GM18505 (cell line): ENCODE results near the gene KIAA0040.

Experiments
- ATAC-seq: cut with Tn5 transposase; IDR thresholded peaks from one replicate; pipeline ENCODE4 v1.9.1; 2021; ENCODE audit not compliant: unreplicated experiment
- POLR2A ChIP-seq: IDR thresholded peaks from 4 replicates; pipeline ENCODE4 v1.6.1; 2011; ENCODE audit warnings: borderline replicate concordance; ENCODE audit not compliant: insufficient read depth, insufficient read length; ENCODE audit errors: extremely low read depth

The KIAA0040 gene

DNA sequence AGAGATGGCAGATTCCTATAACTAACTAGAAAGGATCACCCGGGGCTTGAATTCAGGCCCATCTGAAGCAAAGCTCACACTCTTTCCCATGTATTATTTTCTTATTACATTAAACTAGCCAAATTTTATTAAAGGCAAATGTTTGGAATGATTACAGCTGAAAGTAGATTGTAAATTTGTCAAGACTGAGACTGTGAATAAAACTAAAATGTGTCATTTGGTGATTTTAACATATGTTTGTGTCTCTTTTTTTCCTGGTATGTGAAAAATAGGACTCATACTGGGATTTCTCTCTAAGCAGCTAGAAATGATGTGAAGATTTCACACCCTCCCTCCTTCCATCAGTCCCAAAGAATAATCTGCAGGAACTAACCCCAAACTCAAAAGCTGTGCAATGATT lies 19.1 kb upstream of the KIAA0040 start:
- no peak for ATAC-seq
- no peak for TF ChIP-seq POLR2A

DNA sequence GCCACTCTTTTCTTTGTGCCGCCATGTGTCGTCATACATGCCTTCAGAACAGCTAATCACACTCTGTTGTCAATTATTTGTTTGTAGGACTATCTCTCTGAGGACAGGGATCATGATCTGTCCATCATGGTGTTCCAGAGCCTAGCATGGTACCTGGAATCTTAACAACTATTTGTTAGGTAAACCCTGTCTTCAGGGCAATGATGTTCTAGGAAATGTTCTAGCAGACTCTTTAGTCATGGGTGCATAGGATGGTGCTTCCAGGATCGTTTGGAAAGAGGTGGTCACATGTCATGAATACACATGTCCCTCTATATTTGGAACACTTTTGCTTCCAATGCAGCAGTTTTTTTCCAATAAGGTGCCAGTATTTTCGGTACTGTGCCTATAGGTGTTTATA lies 18.2 kb upstream of the KIAA0040 start:
- TF ChIP-seq POLR2A: no peak
- ATAC-seq: no peak

DNA sequence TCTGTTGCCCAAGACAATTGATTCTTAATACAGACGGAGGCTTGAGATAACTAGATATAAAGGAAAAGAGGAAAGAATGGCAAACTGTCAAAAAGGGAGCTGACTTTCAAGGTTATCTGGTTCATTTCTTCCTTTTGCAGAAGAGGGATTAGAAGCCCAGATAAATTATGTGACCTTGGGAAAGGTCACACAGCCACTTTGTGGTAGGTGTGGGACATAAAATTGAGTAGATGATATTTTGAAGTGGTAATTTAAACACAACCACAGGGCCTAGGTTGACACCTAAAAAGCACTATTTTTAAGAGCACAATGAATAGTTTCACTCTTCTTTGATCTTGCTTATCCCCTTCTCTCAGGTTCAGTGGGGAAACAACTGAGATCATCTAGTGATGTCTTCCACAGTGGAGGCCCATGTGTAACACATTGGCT lies 16.9 kb upstream of the KIAA0040 start:
- no peak for TF ChIP-seq POLR2A
- ATAC-seq: no peak

DNA sequence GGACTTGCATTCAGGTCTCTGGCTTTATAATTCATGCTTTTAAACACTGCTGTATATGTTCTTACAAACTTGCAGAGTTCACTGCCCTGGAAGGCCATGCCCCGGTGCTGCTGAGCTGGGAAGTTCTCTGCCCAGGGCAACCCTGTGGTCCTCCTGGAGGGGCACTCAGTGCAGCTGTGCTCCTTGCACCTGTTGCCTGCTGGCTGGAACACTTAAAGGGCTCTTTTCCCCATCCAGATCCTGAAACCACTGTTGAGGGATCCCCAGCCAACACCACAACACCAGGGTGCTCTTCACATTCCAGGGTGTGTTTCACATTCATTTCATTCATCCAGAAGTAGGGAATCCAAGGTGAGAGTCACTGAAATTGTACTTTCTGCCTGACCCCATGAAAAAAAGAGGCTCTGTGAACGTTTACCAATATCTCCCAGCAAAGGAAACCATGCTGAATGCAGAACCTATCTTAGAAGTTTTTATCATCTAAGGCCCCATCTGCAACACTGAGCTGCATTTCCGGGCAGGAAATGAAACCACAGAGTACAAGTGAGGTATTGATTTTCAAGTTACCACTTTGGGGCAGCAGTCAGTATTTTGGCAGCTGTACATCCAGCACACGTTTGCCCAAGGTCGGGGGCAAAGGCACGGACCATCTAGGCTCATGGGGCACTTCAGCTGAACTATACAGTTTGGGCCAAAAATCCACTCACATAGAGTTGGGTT lies 16.4 kb upstream of the KIAA0040 start:
- peak; percentile 57 for ATAC-seq

GRCh38 chr1:175207971-175208370 lies 15.4 kb upstream of the KIAA0040 start:
- TF ChIP-seq POLR2A: no peak
- ATAC-seq: no peak

More for the DNA sequence above, 16.4 kb upstream of the KIAA0040 start:
- TF ChIP-seq POLR2A: peak; percentile 33

- TF ChIP-seq POLR2A: no peak
- ATAC-seq: no peak
Measured at GRCh38 chr1:175206687-175207086, 14.1 kb upstream of the KIAA0040 start.

DNA sequence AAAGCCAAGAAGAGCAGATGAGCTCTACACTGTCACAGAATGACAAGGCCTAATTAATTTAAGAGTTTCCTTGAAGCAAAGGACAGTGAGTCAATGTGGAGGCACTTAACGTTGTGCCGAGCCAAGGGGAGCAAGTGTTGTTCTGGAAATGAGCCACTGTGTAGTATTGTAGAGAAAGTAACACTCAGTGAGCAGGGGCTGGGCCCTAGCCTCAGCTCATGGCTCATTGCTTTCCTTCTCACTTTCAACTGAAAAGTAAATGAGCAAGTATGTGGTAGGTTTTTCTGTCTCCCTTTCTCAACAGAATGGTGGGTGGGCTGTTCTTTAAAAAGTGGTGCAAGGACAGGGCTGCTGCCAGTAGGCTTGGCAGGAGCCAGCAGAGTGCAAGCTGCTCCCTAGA lies 11.8 kb upstream of the KIAA0040 start:
- ATAC-seq: peak; percentile 73
- no peak for TF ChIP-seq POLR2A

GRCh38 chr1:175203570-175204068 lies 11.0 kb upstream of the KIAA0040 start:
- TF ChIP-seq POLR2A: no peak
- ATAC-seq: no peak

DNA sequence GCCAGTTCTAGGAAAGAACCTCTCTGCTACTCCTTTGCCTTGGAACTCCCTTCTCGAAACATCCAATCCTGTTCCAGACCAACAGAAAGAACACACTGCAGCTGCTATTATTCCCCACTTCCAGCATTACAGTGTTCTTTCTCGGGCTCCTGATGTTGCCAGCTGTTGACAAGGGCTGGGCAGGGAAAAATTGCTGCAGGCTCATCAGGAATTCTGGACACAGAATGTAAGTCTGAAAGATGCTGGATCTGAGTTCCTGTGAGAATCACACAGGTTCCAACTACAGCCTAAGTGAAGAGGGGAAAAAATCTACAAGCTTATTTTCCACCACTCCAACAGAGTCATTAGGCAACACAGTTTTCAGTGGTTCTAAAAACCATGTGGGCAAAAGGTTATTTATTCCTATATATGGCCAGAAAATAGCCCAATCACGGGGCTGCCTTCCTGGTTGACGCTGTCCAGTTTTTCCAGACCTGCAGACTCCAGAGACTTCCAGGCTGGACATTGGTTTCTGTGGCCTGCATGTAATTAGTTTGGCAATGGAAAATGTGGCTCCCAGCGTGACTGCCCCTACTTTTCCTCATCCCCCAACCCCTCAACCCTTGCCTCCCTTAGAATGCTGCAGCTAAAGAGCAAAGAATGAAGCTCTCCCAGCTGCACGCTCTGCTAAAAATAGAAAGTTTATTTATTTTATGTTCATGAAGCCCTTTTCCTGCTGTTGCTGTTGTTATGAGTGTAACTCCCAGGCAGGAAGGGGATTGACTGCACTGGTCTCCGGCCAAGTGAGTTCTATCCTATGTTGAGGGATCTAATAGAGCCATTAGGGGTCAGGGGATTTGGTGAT lies 8.3 kb upstream of the KIAA0040 start:
- no peak for ATAC-seq
- TF ChIP-seq POLR2A: no peak

DNA sequence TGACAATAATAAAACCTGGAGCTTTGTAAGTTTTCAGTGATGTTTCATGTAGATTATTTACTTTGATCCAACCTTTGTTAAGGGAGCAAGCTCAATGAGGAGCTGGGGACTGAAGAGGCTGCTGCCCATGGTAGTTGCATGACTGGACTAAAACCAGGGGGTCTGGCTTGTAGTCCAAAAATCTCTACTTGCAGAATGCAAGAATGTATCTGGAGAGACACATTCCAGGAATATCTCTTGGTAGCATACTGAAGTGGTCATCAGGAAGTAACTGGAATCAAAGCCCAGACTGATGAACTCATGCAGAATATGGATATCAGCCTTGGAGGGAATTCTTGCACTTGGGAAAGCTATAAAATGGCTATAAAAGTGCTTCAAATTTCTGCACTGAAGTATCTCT lies 5.8 kb upstream of the KIAA0040 start:
- ATAC-seq: no peak
- no peak for TF ChIP-seq POLR2A

GRCh38 chr1:175197531-175197930 lies 5.0 kb upstream of the KIAA0040 start:
- no peak for TF ChIP-seq POLR2A
- no peak for ATAC-seq

- TF ChIP-seq POLR2A: no peak
- ATAC-seq: no peak
Measured at GRCh38 chr1:175195798-175196197, 3.2 kb upstream of the KIAA0040 start.

DNA sequence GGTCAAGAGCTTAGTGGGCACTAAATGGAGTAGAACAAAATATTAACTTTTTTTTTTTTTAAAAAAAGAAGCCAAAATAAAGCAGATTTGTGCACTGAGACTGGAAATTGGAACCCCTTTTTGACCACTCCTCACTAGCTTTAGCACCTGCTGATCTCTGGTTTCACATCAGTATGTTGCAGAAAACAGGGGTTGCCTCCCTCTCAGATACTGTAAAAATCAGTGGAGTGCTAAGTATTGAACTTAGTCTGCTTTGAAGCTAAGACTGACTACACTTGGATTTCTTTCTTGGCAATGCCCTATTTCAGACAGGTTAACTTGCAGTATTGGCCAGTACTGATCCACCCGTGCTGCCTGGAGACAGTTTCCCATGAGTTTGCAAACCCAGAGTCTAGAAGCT lies 2.7 kb upstream of the KIAA0040 start:
- ATAC-seq: no peak
- no peak for TF ChIP-seq POLR2A

GRCh38 chr1:175193527-175193910 lies 943 bp upstream of the KIAA0040 start:
- ATAC-seq: no peak
- no peak for TF ChIP-seq POLR2A
